HG02571 (cell line): ENCODE results near the gene KRTAP3-1.
"Not testable (repeated sequence)": the region's sequence is repeated elsewhere in the genome, so short reads cannot be mapped to it uniquely, and the experiment has no call there.

Source experiments
- ATAC-seq: cut with Tn5 transposase; IDR thresholded peaks from one replicate; pipeline ENCODE4 v1.9.1; 2021; ENCODE audit warnings: mild to moderate bottlenecking, moderate library complexity; ENCODE audit not compliant: unreplicated experiment

KRTAP3-1 gene

GRCh38 chr17:41016578-41017215 lies 7.8 kb upstream of the KRTAP3-1 start:
- ATAC-seq = no peak

- ATAC-seq = no peak
Measured at GRCh38 chr17:41015454-41015853, 6.5 kb upstream of the KRTAP3-1 start.

- no peak for ATAC-seq
Measured at GRCh38 chr17:41013606-41014005, 4.7 kb upstream of the KRTAP3-1 start.

GRCh38 chr17:41013181-41013580 lies 4.3 kb upstream of the KRTAP3-1 start:
- ATAC-seq = no peak

GRCh38 chr17:41012326-41013120 lies 3.6 kb upstream of the KRTAP3-1 start:
- ATAC-seq = no peak

GRCh38 chr17:41010441-41010840 lies 1.5 kb upstream of the KRTAP3-1 start:
- no peak for ATAC-seq

GRCh38 chr17:41009936-41010335 lies 1.0 kb upstream of the KRTAP3-1 start:
- no peak for ATAC-seq

GRCh38 chr17:41009301-41009760 lies 403 bp upstream of the KRTAP3-1 start:
- no peak for ATAC-seq

GRCh38 chr17:41004397-41004796 lies 4.5 kb downstream of the KRTAP3-1 start:
- ATAC-seq = no peak

- no peak for ATAC-seq
Measured at GRCh38 chr17:41003926-41004325, 5.0 kb downstream of the KRTAP3-1 start.

GRCh38 chr17:41002814-41003213 lies 6.1 kb downstream of the KRTAP3-1 start:
- no peak for ATAC-seq

- no peak for ATAC-seq
Measured at GRCh38 chr17:41001795-41002194, 7.1 kb downstream of the KRTAP3-1 start.

- not testable (repeated sequence) for ATAC-seq
Measured at GRCh38 chr17:40999563-40999962, 9.4 kb downstream of the KRTAP3-1 start, which contains the start of gene KRTAP3-2. Gene KRTAP3-2, minus strand, starts transcription at chr17:40999906. Its CDS starts 53 bp downstream, at chr17:40999853.

GRCh38 chr17:40997361-40997760 lies 11.6 kb downstream of the KRTAP3-1 start:
- no peak for ATAC-seq

GRCh38 chr17:40996829-40997228 lies 12.1 kb downstream of the KRTAP3-1 start:
- no peak for ATAC-seq

GRCh38 chr17:40995116-40995515 lies 13.8 kb downstream of the KRTAP3-1 start:
- no peak for ATAC-seq

- ATAC-seq = no peak
Measured at GRCh38 chr17:40993839-40994238, 15.1 kb downstream of the KRTAP3-1 start, which contains the start of gene KRTAP3-3. Gene KRTAP3-3, minus strand, starts transcription at chr17:40994164. Its CDS starts 67 bp downstream, at chr17:40994097.

- ATAC-seq = no peak
Measured at GRCh38 chr17:40993084-40993483, 15.8 kb downstream of the KRTAP3-1 start.

- ATAC-seq = no peak
Measured at GRCh38 chr17:40992666-40993065, 16.3 kb downstream of the KRTAP3-1 start.

GRCh38 chr17:40986920-40987319 lies 22.0 kb downstream of the KRTAP3-1 start:
- ATAC-seq = no peak

- ATAC-seq = no peak
Measured at GRCh38 chr17:40984226-40984625, 24.7 kb downstream of the KRTAP3-1 start, which contains the start of gene KRT40. Gene KRT40, minus strand, starts transcription at chr17:40984326. Its CDS starts 53 bp downstream, at chr17:40984273.

- ATAC-seq = no peak
Measured at GRCh38 chr17:40981115-40981514, 27.8 kb downstream of the KRTAP3-1 start.
